HEK293 (cell line): ENCODE measurements around the gene GZMH.

ENCODE experiments used
- CTCF ChIA-PET: fragments of 350-600 bp; formaldehyde crosslinking; extraction: SDS; loops from one replicate; lab custom pipeline; 2021; ENCODE audit warnings: antibody characterized with exemption; lab: Yijun Ruan, JAX
- POLR2A ChIA-PET: fragments of 300-600 bp; formaldehyde crosslinking; extraction: SDS; loops from one replicate; lab custom pipeline; 2020; ENCODE audit warnings: antibody characterized with exemption, inconsistent platforms; lab: Yijun Ruan, JAX
- H3K27ac ChIP-seq: fragments of 200-500 bp; sonication (Bioruptor generic); 2 replicates; pipeline ENCODE4 v1.5.1; 2014; ENCODE audit warnings: low read depth, low read length, control low read depth, inconsistent platforms; ENCODE audit errors: extremely low read depth
- H3K36me3 ChIP-seq, 2 experiments: fragments of 200-500 bp in 1 of 2; sonication (Bioruptor generic) in 1 of 2; 1 replicate in 1 of 2; 2 replicates in 1 of 2; pipeline ENCODE4 v1.5.1; 2014 to 2017; ENCODE audit warnings: inconsistent platforms in 2 of 2, low read length in 2 of 2; ENCODE audit not compliant: control insufficient read depth in 2 of 2, insufficient read depth in 1 of 2
- H3K4me1 ChIP-seq: fragments of 200-500 bp; sonication (Bioruptor generic); 2 replicates; pipeline ENCODE4 v1.5.1; 2014; ENCODE audit warnings: mild to moderate bottlenecking, low read length, inconsistent platforms; ENCODE audit not compliant: control insufficient read depth, insufficient read depth
- H3K4me3 ChIP-seq: 2 replicates; pipeline ENCODE4 v1.5.1; 2011; ENCODE audit warnings: low read depth, mild to moderate bottlenecking, control low read depth, low read length, moderate library complexity
- H3K9me3 ChIP-seq: fragments of 200-500 bp; sonication (Bioruptor generic); 2 replicates; pipeline ENCODE4 v1.5.1; 2014; ENCODE audit warnings: low read depth, low read length, inconsistent platforms; ENCODE audit not compliant: control insufficient read depth, insufficient read depth
- HOXC10 ChIP-seq: sonication (generic); formaldehyde crosslinking; IDR thresholded peaks from 2 replicates; pipeline ENCODE4 v1.8.1; 2023; ENCODE audit warnings: mild to moderate bottlenecking, missing genetic modification reagents
- KLF1 ChIP-seq: fragments of 450-650 bp; formaldehyde crosslinking; IDR thresholded peaks from 2 replicates; pipeline ENCODE4 v1.5.1; 2016; ENCODE audit warnings: missing biosample characterization, missing genetic modification characterization
- PRDM4 ChIP-seq: fragments of 450-650 bp; formaldehyde crosslinking; IDR thresholded peaks from 2 replicates; pipeline ENCODE4 v1.5.1; 2017; ENCODE audit warnings: missing biosample characterization, missing genetic modification characterization
- WT1 ChIP-seq: fragments of 450-650 bp; formaldehyde crosslinking; IDR thresholded peaks from 2 replicates; pipeline ENCODE4 v1.5.1; 2016; ENCODE audit warnings: missing biosample characterization, missing genetic modification characterization
- ZNF112 ChIP-seq: fragments of 450-650 bp; formaldehyde crosslinking; IDR thresholded peaks from 2 replicates; pipeline ENCODE4 v1.5.0; 2017; ENCODE audit warnings: missing biosample characterization, missing genetic modification characterization
- ZNF140 ChIP-seq: fragments of 450-650 bp; formaldehyde crosslinking; IDR thresholded peaks from 2 replicates; pipeline ENCODE4 v1.5.1; 2016; ENCODE audit warnings: missing biosample characterization, missing genetic modification characterization
- ZNF148 ChIP-seq: fragments of 450-650 bp; formaldehyde crosslinking; IDR thresholded peaks from 2 replicates; pipeline ENCODE4 v1.5.0; 2017; ENCODE audit warnings: missing biosample characterization, missing genetic modification characterization, borderline replicate concordance
- ZNF16 ChIP-seq: fragments of 450-650 bp; formaldehyde crosslinking; IDR thresholded peaks from 2 replicates; pipeline ENCODE4 v1.5.1; 2016; ENCODE audit warnings: low read depth, missing biosample characterization, missing genetic modification characterization
- ZNF23 ChIP-seq: fragments of 450-650 bp; formaldehyde crosslinking; IDR thresholded peaks from 2 replicates; pipeline ENCODE4 v1.5.1; 2016; ENCODE audit warnings: missing biosample characterization, missing genetic modification characterization, borderline replicate concordance
- ZNF239 ChIP-seq: fragments of 450-650 bp; formaldehyde crosslinking; IDR thresholded peaks from 2 replicates; pipeline ENCODE4 v1.5.1; 2016; ENCODE audit warnings: missing biosample characterization, missing genetic modification characterization
- ZNF280D ChIP-seq: fragments of 450-650 bp; formaldehyde crosslinking; IDR thresholded peaks from 2 replicates; pipeline ENCODE4 v1.5.1; 2016; ENCODE audit warnings: missing biosample characterization, missing genetic modification characterization
- ZNF292 ChIP-seq: fragments of 450-650 bp; formaldehyde crosslinking; IDR thresholded peaks from 2 replicates; pipeline ENCODE4 v1.5.1; 2016; ENCODE audit warnings: low read depth, missing biosample characterization, missing genetic modification characterization, borderline replicate concordance
- ZNF398 ChIP-seq: fragments of 450-650 bp; formaldehyde crosslinking; IDR thresholded peaks from 2 replicates; pipeline ENCODE4 v1.5.1; 2017; ENCODE audit warnings: missing biosample characterization, missing genetic modification characterization
- ZNF518A ChIP-seq: fragments of 450-650 bp; formaldehyde crosslinking; conservative IDR thresholded peaks from 2 replicates; pipeline ENCODE4 v1.5.1; 2016; ENCODE audit warnings: low read depth, missing biosample characterization, missing genetic modification characterization
- ZNF561 ChIP-seq: fragments of 450-650 bp; IDR thresholded peaks from 2 replicates; pipeline ENCODE4 v1.5.1; 2018; ENCODE audit warnings: missing biosample characterization, missing genetic modification characterization, borderline replicate concordance
- ZNF624 ChIP-seq: fragments of 450-650 bp; formaldehyde crosslinking; IDR thresholded peaks from 2 replicates; pipeline ENCODE4 v1.5.1; 2017; ENCODE audit warnings: missing biosample characterization, missing genetic modification characterization
- ZNF777 ChIP-seq: fragments of 450-650 bp; formaldehyde crosslinking; IDR thresholded peaks from 2 replicates; pipeline ENCODE4 v1.5.1; 2017; ENCODE audit warnings: missing biosample characterization, missing genetic modification characterization, borderline replicate concordance
- ZSCAN18 ChIP-seq: fragments of 450-650 bp; formaldehyde crosslinking; IDR thresholded peaks from 2 replicates; pipeline ENCODE4 v1.5.1; 2016; ENCODE audit warnings: missing biosample characterization, missing genetic modification characterization
- ZXDB ChIP-seq: fragments of 450-650 bp; formaldehyde crosslinking; IDR thresholded peaks from 2 replicates; pipeline ENCODE4 v1.5.1; 2016; ENCODE audit warnings: missing biosample characterization, missing genetic modification characterization

The GZMH gene

GRCh38 chr14:24639905-24640304 lies 30.4 kb upstream of the GZMH start (continued):
- TF ChIP-seq ZNF777 (tag by site-specific recombination) (no peak), ZNF239 (tag by site-specific recombination) (no peak), ZNF148 (no peak), ZNF112 (tag by site-specific recombination) (no peak), ZNF140 (tag by site-specific recombination) (no peak), ZNF624 (tag by site-specific recombination) (no peak), ZNF561 (tag by site-specific recombination) (no peak), ZSCAN18 (tag by site-specific recombination) (no peak), WT1 (tag by site-specific recombination) (no peak)

GRCh38 chr14:24639270-24639669 lies 29.8 kb upstream of the GZMH start:
- POLR2A ChIA-PET: no interaction called here
- no peak overlapping the region for H3K27ac ChIP-seq
- no peak overlapping the region for H3K4me3 ChIP-seq
- CTCF ChIA-PET: no interaction called here
- no peaks in the 10 kb centered on the region for H3K9me3 ChIP-seq
- H3K4me1 ChIP-seq: no peaks in the 10 kb centered on the region
- no peaks in the 10 kb centered on the region for H3K36me3 ChIP-seq
- TF ChIP-seq ZNF16 (tag by site-specific recombination) (no peak), PRDM4 (no peak), ZNF777 (tag by site-specific recombination) (no peak), ZNF518A (tag by site-specific recombination) (no peak), ZNF280D (tag by site-specific recombination) (no peak), ZNF292 (tag by site-specific recombination) (no peak), ZNF398 (tag by site-specific recombination) (no peak), ZNF23 (no peak), ZXDB (no peak), KLF1 (no peak), HOXC10 (CRISPR knock-in tag) (no peak)
